Body of pancreas (tissue), 4 donors: Measurements from ENCODE around the gene PHC2. TPM values are rescaled to one million over a fixed set of nuclear protein-coding genes. Genes with fewer than 3 reads are reported as not detected.

Source experiments
- ATAC-seq: fragments of 150-250 bp; one replicate; pipeline ENCODE4 v1.9.1; 2016
- DNase-seq, 4 donors: peaks; one replicate each; pipeline ENCODE4 v3.0.0-alpha.2; 2019
- H3K27ac ChIP-seq, 4 donors: fragments of 200-600 bp; sonication (generic); 1 replicate in 3 of 4; 2 replicates in 1 of 4; pipeline versions ENCODE4 v1.5.1 to v1.6.1; 2016 to 2019; ENCODE audit warnings: mild to moderate bottlenecking in 1 of 4, mixed read lengths in 1 of 4, moderate library complexity in 1 of 4
- H3K27me3 ChIP-seq, 2 donors: fragments of 200-600 bp; sonication (generic); one replicate each; pipeline ENCODE4 v1.6.0; 2016; ENCODE audit warnings: mild to moderate bottlenecking in 1 of 2
- H3K36me3 ChIP-seq, 2 donors: fragments of 200-600 bp; sonication (generic); replicated peaks in 1 of 2; 2 replicates each; pipeline ENCODE4 v1.5.1; 2016; ENCODE audit warnings: low read depth in 2 of 2; ENCODE audit not compliant: insufficient read depth in 1 of 2
- H3K4me1 ChIP-seq: fragments of 200-600 bp; sonication (generic); one replicate; pipeline ENCODE4 v1.6.0; 2016
- H3K4me3 ChIP-seq, 2 donors: fragments of 200-600 bp; sonication (generic); 1 replicate in 1 of 2; 2 replicates in 1 of 2; pipeline ENCODE4 v1.5.1; 2016 to 2019
- H3K9me3 ChIP-seq, 3 donors: fragments of 200-600 bp; sonication (generic); 1 replicate in 2 of 3; 2 replicates in 1 of 3; pipeline ENCODE4 v1.5.1; 2016
- CTCF ChIP-seq, 7 experiments: fragments of 450-650 bp in 4 of 7; fragments of 200-600 bp in 3 of 7; sonication (generic) in 3 of 7; IDR thresholded peaks; one replicate each; pipeline ENCODE4 v1.5.1; 2016 to 2019; ENCODE audit warnings: antibody characterized with exemption in 7 of 7
- POLR2A ChIP-seq, 3 donors: fragments of 450-650 bp; IDR thresholded peaks; one replicate each; pipeline ENCODE4 v1.6.1; 2016; ENCODE audit warnings: antibody characterized with exemption in 3 of 3, mild to moderate bottlenecking in 2 of 3
- WGBS, 2 donors: methylation state at CpG; one replicate each; pipeline ENCODE4 v1.1.5; 2017; 5-methylcytosine and 5-hydroxymethylcytosine counted together
- intact Hi-C: fragments of 100-400 bp; cut with DNase I; formaldehyde crosslinking; loops from one replicate; pipeline ENCODE4 v1.15.1; 2023
- total RNA-seq, 2 donors: library from RNA; depleted of rRNA; stranded (reverse); fragments of >200 nt; gene quantifications; one replicate each; pipeline ENCODE4 v1.1.0, GENCODE V29; 2016

PHC2 gene
- total RNA-seq, 2 donors from 2014 or later: 41.8 to 44.5 TPM

DNA sequence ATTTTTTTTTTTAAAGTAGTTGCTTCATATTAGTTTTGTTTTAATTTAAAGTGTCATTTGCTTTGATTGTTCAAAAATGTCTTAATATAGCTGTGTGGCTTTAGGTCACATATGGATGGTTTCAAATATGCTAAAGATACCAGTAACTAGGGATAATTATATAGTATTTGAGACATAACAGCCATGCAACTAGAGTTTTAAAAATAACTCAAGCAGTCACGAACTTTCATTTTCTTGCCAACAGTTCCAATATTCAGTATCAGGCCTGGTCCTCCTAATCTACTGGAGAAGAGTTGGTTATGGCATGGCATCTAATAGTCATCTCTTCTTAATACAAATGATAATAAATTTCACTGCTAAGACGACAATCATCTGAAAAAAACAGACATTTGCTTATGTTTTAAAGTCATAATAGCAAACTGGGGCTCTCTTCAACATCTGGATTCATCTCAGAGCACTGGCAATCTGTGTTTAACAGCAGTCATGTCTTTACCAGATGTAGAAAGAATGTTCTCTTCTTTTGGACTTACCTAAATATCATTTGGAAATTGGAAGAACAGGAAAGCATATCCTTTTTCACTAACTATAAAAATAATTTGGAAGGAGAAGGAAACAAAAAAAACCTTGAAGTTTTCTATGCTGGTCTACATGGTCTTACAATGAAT is 85.9 kb downstream of the PHC2 start:
- intact Hi-C loops: no loop called here
- ATAC-seq (no peak), DNase-seq (no peak)
- Histone ChIP-seq H3K27me3 (no peaks in the 10 kb centered on the region), H3K27ac (peak overlapping the region in 2 of 4 donors; percentile 86 to 92), H3K36me3 (no peaks in the 10 kb centered on the region), H3K4me3 (no peak overlapping the region), H3K4me1 (peaks cover 83% of the 10 kb centered on the region), H3K9me3 (no peaks in the 10 kb centered on the region)
- WGBS, 2 donors: 50 to 53% methylated on average over 2 of the region's 2 CpGs
- TF ChIP-seq POLR2A (IDR thresholded peaks at IDR 0.05): no peak
- TF ChIP-seq CTCF (IDR thresholded peaks at IDR 0.05): no peak

GRCh38 chr1:33343539-33343938 is 87.4 kb downstream of the PHC2 start:
- Histone ChIP-seq H3K27ac (peak overlapping the region in 3 of 4 donors; percentile 43 to 92 (median 86)), H3K4me3 (no peak overlapping the region)

GRCh38 chr1:33342041-33342723 is 88.7 kb downstream of the PHC2 start:
- H3K27me3 ChIP-seq: no peaks in the 10 kb centered on the region
- H3K4me1 ChIP-seq: peaks cover 98% of the 10 kb centered on the region
- no peaks in the 10 kb centered on the region for H3K36me3 ChIP-seq
- peak overlapping the region; percentile 80 to 92 (median 86) for H3K27ac ChIP-seq
- WGBS, 2 donors: 12 to 22% methylated on average over 4 to 7 of the region's 7 CpGs
- TF ChIP-seq POLR2A (IDR thresholded peaks at IDR 0.05) (peak in 2 of 3 donors; percentile 10 to 17), CTCF (IDR thresholded peaks at IDR 0.05) (peak in 3 of 7 experiments; percentile 4 to 26 (median 14))
- H3K4me3 ChIP-seq: no peak overlapping the region
- ATAC-seq (peak; percentile 82), DNase-seq (peak; percentile 78 to 95 (median 92))
- H3K9me3 ChIP-seq: no peaks in the 10 kb centered on the region
- intact Hi-C loops: no loop called here

More at GRCh38 chr1:33343539-33343938, 87.4 kb downstream of the PHC2 start:
- ATAC-seq (no peak), DNase-seq (no peak)
- Histone ChIP-seq H3K27me3 (no peaks in the 10 kb centered on the region), H3K9me3 (no peaks in the 10 kb centered on the region), H3K4me1 (peaks cover 98% of the 10 kb centered on the region), H3K36me3 (no peaks in the 10 kb centered on the region)
- TF ChIP-seq CTCF (IDR thresholded peaks at IDR 0.05) (no peak), POLR2A (IDR thresholded peaks at IDR 0.05) (no peak)
- intact Hi-C loops: no loop called here
- 10 to 17% methylated on average over 5 of the region's 5 CpGs for WGBS, 2 donors

GRCh38 chr1:33341190-33341589 is 89.7 kb downstream of the PHC2 start:
- ATAC-seq: no peak
- Histone ChIP-seq H3K36me3 (no peaks in the 10 kb centered on the region), H3K9me3 (no peaks in the 10 kb centered on the region), H3K27ac (peak overlapping the region; percentile 23 to 92 (median 83)), H3K4me1 (peaks cover 98% of the 10 kb centered on the region), H3K27me3 (no peaks in the 10 kb centered on the region), H3K4me3 (no peak overlapping the region)
- WGBS, 2 donors: 63 to 78% methylated on average over 6 of the region's 6 CpGs
- no peak for TF ChIP-seq POLR2A (IDR thresholded peaks at IDR 0.05)
- no peak for TF ChIP-seq CTCF (IDR thresholded peaks at IDR 0.05)
- no peak for DNase-seq
- intact Hi-C loops: no loop called here
